RWPE1 (cell line): Measurements from ENCODE around the gene DGKD.
"Not testable (repeated sequence)": the region's sequence is repeated elsewhere in the genome, so short reads cannot be mapped to it uniquely, and the experiment has no call there.

Experiments
- CTCF ChIA-PET: fragments of 350-600 bp; sonication (Branson Sonifier 250); formaldehyde crosslinking; extraction: SDS; loops from one replicate; lab custom pipeline; 2021; lab: Yijun Ruan, JAX
- POLR2A ChIA-PET: fragments of 400-600 bp; formaldehyde crosslinking; extraction: SDS; loops from one replicate; lab custom pipeline; 2020; ENCODE audit warnings: antibody characterized with exemption; ENCODE audit not compliant: low non-redundant PET; lab: Yijun Ruan, JAX
- DNase-seq: peaks from one replicate; pipeline ENCODE4 v3.0.0; 2012; ENCODE audit warnings: low spot score
- H3K27ac ChIP-seq: fragments of 450-650 bp; 2 replicates; pipeline ENCODE4 v1.5.1; 2017
- CTCF ChIP-seq: fragments of 450-650 bp; conservative IDR thresholded peaks from 2 replicates; pipeline ENCODE4 v1.5.1; 2017; ENCODE audit warnings: low read depth, mild to moderate bottlenecking

Gene DGKD

GRCh38 chr2:233369897-233370685 is 15.8 kb downstream of the DGKD start:
- ChIA-PET POLR2A (no interaction called here), CTCF (interaction anchor here (0.6 kb wide), 1 partner anchor 8 kb away, joined by 6 read pairs; no protein-coding TSS in a partner anchor)
- DNase-seq = no peak
- no peak for TF ChIP-seq CTCF
- no peak overlapping the region for H3K27ac ChIP-seq

- no peak for TF ChIP-seq CTCF
- no peak overlapping the region for H3K27ac ChIP-seq
- CTCF ChIA-PET = interaction anchor here (1.9 kb wide), 1 partner anchor 18 kb away, joined by 9 read pairs; no protein-coding TSS in a partner anchor
- DNase-seq = no peak
- POLR2A ChIA-PET = no interaction called here
Measured at GRCh38 chr2:233371641-233372040, 17.3 kb downstream of the DGKD start.

- ChIA-PET POLR2A (no interaction called here), CTCF (no interaction called here)
- DNase-seq = no peak
- TF ChIP-seq CTCF = no peak
- no peak overlapping the region for H3K27ac ChIP-seq
Measured at GRCh38 chr2:233372855-233373254, 18.6 kb downstream of the DGKD start.

- POLR2A ChIA-PET = no interaction called here
- TF ChIP-seq CTCF = no peak
- DNase-seq = no peak
- H3K27ac ChIP-seq = no peak overlapping the region
- CTCF ChIA-PET = interaction anchor here (1.1 kb wide), 1 partner anchor 12 kb away, joined by 3 read pairs; no protein-coding TSS in a partner anchor
Measured at GRCh38 chr2:233373316-233373715, 19.0 kb downstream of the DGKD start.

GRCh38 chr2:233374776-233375175 is 20.5 kb downstream of the DGKD start:
- CTCF ChIA-PET = interaction anchor here (0.6 kb wide), 1 partner anchor 69 kb away, joined by 4 read pairs; no protein-coding TSS in a partner anchor
- POLR2A ChIA-PET, DNase-seq: not testable (repeated sequence)
- 0 out of 2 replicates have a peak overlapping the region, but pooled peaks have one; percentile 7 for H3K27ac ChIP-seq

GRCh38 chr2:233375490-233376314 is 21.4 kb downstream of the DGKD start:
- TF ChIP-seq CTCF = no peak
- CTCF ChIA-PET = interaction anchor here (0.6 to 0.7 kb wide), 2 partner anchors 12 kb away, joined by 3 read pairs; no protein-coding TSS in a partner anchor
- H3K27ac ChIP-seq = 0 out of 2 replicates have a peak overlapping the region, but pooled peaks have one; percentile 7
- no peak for DNase-seq
- POLR2A ChIA-PET = no interaction called here
